ENCODE data around the gene TM4SF1. TPM values are rescaled to one million over a fixed set of nuclear protein-coding genes. Genes with fewer than 3 reads are reported as not detected.

The TM4SF1 gene
- total RNA-seq, 1 donor from 2014 or later, result 60.3 TPM

- Mint-ChIP-seq H3K9me3 (ENCODE audit: low read depth) (no peaks in the 10 kb centered on the region), H3K4me3 (ENCODE audit: unreplicated experiment) (no peak overlapping the region), H3K27me3 (ENCODE audit: low read depth) (no peaks in the 10 kb centered on the region), H3K36me3 (ENCODE audit: low read depth) (no peaks in the 10 kb centered on the region), H3K4me1 (ENCODE audit: low read depth) (peaks cover 6% of the 10 kb centered on the region), H3K27ac (ENCODE audit: unreplicated experiment) (no peak overlapping the region)
- no peak for DNase-seq (ENCODE audit: low spot score)
- TF ChIP-seq, protein P1, sequence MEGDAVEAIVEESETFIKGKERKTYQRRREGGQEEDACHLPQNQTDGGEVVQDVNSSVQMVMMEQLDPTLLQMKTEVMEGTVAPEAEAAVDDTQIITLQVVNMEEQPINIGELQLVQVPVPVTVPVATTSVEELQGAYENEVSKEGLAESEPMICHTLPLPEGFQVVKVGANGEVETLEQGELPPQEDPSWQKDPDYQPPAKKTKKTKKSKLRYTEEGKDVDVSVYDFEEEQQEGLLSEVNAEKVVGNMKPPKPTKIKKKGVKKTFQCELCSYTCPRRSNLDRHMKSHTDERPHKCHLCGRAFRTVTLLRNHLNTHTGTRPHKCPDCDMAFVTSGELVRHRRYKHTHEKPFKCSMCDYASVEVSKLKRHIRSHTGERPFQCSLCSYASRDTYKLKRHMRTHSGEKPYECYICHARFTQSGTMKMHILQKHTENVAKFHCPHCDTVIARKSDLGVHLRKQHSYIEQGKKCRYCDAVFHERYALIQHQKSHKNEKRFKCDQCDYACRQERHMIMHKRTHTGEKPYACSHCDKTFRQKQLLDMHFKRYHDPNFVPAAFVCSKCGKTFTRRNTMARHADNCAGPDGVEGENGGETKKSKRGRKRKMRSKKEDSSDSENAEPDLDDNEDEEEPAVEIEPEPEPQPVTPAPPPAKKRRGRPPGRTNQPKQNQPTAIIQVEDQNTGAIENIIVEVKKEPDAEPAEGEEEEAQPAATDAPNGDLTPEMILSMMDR (IDR thresholded peaks at IDR 0.05), result no peak
Measured at GRCh38 chr3:149356044-149356592, 21.3 kb downstream of the TM4SF1 start.

GRCh38 chr3:149353581-149354184 lies 23.8 kb downstream of the TM4SF1 start:
- Mint-ChIP-seq H3K36me3 (ENCODE audit: low read depth) (no peaks in the 10 kb centered on the region), H3K4me1 (ENCODE audit: low read depth) (peaks cover 6% of the 10 kb centered on the region), H3K27ac (ENCODE audit: unreplicated experiment) (no peak overlapping the region), H3K9me3 (ENCODE audit: low read depth) (no peaks in the 10 kb centered on the region), H3K4me3 (ENCODE audit: unreplicated experiment) (no peak overlapping the region), H3K27me3 (ENCODE audit: low read depth) (no peaks in the 10 kb centered on the region)
- TF ChIP-seq, protein P1 (IDR thresholded peaks at IDR 0.05), result no peak
- DNase-seq (ENCODE audit: low spot score), result no peak

DNA sequence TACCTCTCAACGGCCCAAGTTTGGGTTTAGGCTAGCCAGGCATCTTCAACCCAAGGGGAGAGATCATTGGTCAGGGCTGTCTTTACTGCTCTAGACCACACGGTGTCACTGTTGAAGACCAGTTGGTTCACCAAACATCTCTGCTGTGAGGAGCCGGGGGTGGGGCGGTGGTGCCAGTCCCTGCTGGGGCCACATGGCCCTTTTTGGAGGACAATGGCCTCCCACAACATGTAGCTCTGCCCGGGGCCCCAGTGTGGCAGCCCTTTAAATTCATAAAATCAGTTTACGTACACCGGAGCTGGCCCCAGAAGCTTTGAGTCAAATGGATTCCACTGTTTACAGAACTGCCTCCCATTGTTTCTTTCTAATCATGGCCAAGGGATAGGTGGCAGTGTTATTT lies 24.9 kb downstream of the TM4SF1 start:
- no peak for DNase-seq (ENCODE audit: low spot score)
- no peaks in the 10 kb centered on the region for H3K27me3 Mint-ChIP-seq (ENCODE audit: low read depth)
- peaks cover 6% of the 10 kb centered on the region for H3K4me1 Mint-ChIP-seq (ENCODE audit: low read depth)
- TF ChIP-seq, protein P1 (IDR thresholded peaks at IDR 0.05), result peak; percentile 83
- no peak overlapping the region for H3K27ac Mint-ChIP-seq (ENCODE audit: unreplicated experiment)
- no peaks in the 10 kb centered on the region for H3K9me3 Mint-ChIP-seq (ENCODE audit: low read depth)
- H3K36me3 Mint-ChIP-seq (ENCODE audit: low read depth), result no peaks in the 10 kb centered on the region
- no peak overlapping the region for H3K4me3 Mint-ChIP-seq (ENCODE audit: unreplicated experiment)

- H3K36me3 Mint-ChIP-seq (ENCODE audit: low read depth), result no peaks in the 10 kb centered on the region
Measured at GRCh38 chr3:149343951-149344350, 33.5 kb downstream of the TM4SF1 start.

More at GRCh38 chr3:149343951-149344350, 33.5 kb downstream of the TM4SF1 start:
- H3K4me3 Mint-ChIP-seq (ENCODE audit: unreplicated experiment), result no peak overlapping the region
- DNase-seq (ENCODE audit: low spot score), result no peak
- TF ChIP-seq, protein P1 (IDR thresholded peaks at IDR 0.05), result peak; percentile 31
- peaks cover 32% of the 10 kb centered on the region for H3K4me1 Mint-ChIP-seq (ENCODE audit: low read depth)
- H3K9me3 Mint-ChIP-seq (ENCODE audit: low read depth), result no peaks in the 10 kb centered on the region
- H3K27me3 Mint-ChIP-seq (ENCODE audit: low read depth), result peaks cover 2% of the 10 kb centered on the region
- no peak overlapping the region for H3K27ac Mint-ChIP-seq (ENCODE audit: unreplicated experiment)

Measured in chondrocyte (in vitro differentiated cells).